Inflammatory macrophage (primary cell): ENCODE results near the gene NPR3.

Experiments used
- DNase-seq, 2 donors: peaks; one replicate each; pipeline ENCODE4 v3.0.0-alpha.2; 2020 to 2022
- total RNA-seq, 18 experiments: gene quantifications; one replicate each; lab custom pipeline; 2026; ENCODE audit warnings: mixed read lengths in 6 of 18, inconsistent platforms in 2 of 18; lab: John Stamatoyannopoulos, UW

NPR3 gene
- 0 to 0.32 (median 0.12) reads per million in 18 experiments for total RNA-seq

- peak in 1 of 2 donors; percentile 21 for DNase-seq
Measured at GRCh38 chr5:32710550-32711361, at the start of gene NPR3. Gene NPR3, plus strand, starts transcription at chr5:32711321. Its CDS starts 456 bp downstream, at chr5:32711777.

GRCh38 chr5:32664523-32664922, 46.6 kb upstream of the NPR3 start:
- DNase-seq: no peak

GRCh38 chr5:32668552-32668951, 42.6 kb upstream of the NPR3 start:
- no peak for DNase-seq

- DNase-seq: no peak
Measured at GRCh38 chr5:32673272-32673671, 37.8 kb upstream of the NPR3 start.

GRCh38 chr5:32677023-32677422, 34.1 kb upstream of the NPR3 start:
- DNase-seq: no peak

- DNase-seq: no peak
Measured at GRCh38 chr5:32678472-32678871, 32.6 kb upstream of the NPR3 start.

- DNase-seq: no peak
Measured at GRCh38 chr5:32679218-32679617, 31.9 kb upstream of the NPR3 start.

- DNase-seq: no peak
Measured at GRCh38 chr5:32680183-32680582, 30.9 kb upstream of the NPR3 start.

GRCh38 chr5:32683125-32683524, 28.0 kb upstream of the NPR3 start:
- no peak for DNase-seq

GRCh38 chr5:32684260-32684659, 26.9 kb upstream of the NPR3 start:
- no peak for DNase-seq

GRCh38 chr5:32686799-32687498, 24.2 kb upstream of the NPR3 start:
- DNase-seq: no peak

- no peak for DNase-seq
Measured at GRCh38 chr5:32687499-32687831, 23.7 kb upstream of the NPR3 start.

GRCh38 chr5:32690153-32690552, 21.0 kb upstream of the NPR3 start:
- DNase-seq: no peak

GRCh38 chr5:32690666-32691065, 20.5 kb upstream of the NPR3 start:
- no peak for DNase-seq

- DNase-seq: no peak
Measured at GRCh38 chr5:32692036-32692746, 18.9 kb upstream of the NPR3 start.

GRCh38 chr5:32703957-32704356, 7.2 kb upstream of the NPR3 start:
- DNase-seq: no peak

- no peak for DNase-seq
Measured at GRCh38 chr5:32707418-32707997, 3.6 kb upstream of the NPR3 start.

GRCh38 chr5:32708949-32709348, 2.2 kb upstream of the NPR3 start:
- DNase-seq: no peak

GRCh38 chr5:32709750-32710549, 1.2 kb upstream of the NPR3 start:
- peak; percentile 61 to 67 for DNase-seq

- no peak for DNase-seq
Measured at GRCh38 chr5:32711362-32711680, 200 bp downstream of the NPR3 start.

- peak in 1 of 2 donors; percentile 32 for DNase-seq
Measured at GRCh38 chr5:32711681-32712480, 760 bp downstream of the NPR3 start.
